HG03097 (cell line): ENCODE results near the gene LMOD1.
"Not testable (repeated sequence)": the region's sequence is repeated elsewhere in the genome, so short reads cannot be mapped to it uniquely, and the experiment has no call there.

Source experiments
- ATAC-seq: cut with Tn5 transposase; IDR thresholded peaks from one replicate; pipeline ENCODE4 v1.9.1; 2021; ENCODE audit not compliant: unreplicated experiment, low FRiP score

LMOD1 gene

GRCh38 chr1:201949491-201949890, 3.1 kb upstream of the LMOD1 start:
- ATAC-seq = no peak

GRCh38 chr1:201947697-201948008, 1.3 kb upstream of the LMOD1 start:
- ATAC-seq = no peak

GRCh38 chr1:201945863-201946223, 505 bp downstream of the LMOD1 start:
- ATAC-seq = no peak

DNA sequence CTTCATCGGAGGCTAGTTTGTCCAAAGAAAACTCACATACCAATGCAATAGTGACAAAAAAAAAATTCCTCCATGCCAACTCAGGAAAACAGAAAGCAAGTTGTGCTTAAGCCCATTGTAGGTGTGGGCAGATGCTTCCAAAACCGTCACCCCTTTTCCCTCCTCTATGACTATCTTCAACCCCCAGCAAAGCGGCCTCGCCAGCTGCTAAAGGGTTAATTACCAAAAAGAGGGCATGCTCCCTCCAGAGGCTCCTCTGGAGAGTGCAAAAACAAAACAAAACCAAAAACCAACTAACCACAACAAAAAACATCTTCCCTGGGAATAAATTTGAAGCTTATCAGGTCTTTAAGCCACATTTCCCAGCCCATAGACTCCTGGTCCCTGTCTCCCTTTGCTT, 1.2 kb downstream of the LMOD1 start:
- ATAC-seq = no peak

DNA sequence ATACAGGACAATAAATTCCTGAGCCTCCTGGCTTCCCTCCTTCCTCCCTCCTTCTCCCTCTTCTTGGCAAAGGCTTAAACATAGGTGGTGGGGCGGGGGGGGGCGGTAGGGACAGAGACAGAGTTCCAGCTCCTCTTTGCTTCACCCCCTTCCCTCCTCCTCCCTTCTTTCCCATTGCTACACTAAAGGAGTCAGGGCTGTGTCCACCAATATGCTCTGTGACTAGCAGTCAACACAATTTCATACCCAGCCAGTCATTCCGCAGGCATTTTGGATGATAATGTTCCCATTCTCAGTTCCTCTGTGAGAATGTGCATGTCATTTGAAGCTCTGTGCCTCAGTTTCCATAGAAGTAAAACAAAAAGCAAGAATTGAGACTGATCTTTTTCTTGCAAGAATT, 1.7 kb downstream of the LMOD1 start:
- ATAC-seq = no peak

DNA sequence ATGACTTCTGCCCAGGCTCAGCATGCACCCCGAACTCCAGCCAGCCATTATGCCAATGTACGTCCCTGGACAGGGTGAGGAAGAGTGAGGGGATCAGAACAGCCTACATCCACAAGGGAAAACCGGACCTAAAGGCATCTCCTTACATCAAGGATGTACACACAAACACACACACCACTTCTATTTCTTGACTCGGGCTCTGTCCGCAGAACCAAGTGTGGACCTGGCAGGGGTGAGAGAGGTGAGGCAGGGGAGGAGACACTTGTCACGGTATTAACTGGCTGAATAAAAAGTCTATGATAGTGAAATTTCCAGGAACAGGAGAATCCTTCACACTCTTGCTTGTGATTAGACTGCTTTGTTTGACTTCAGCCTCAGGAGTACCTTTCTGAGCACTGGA, 2.3 kb downstream of the LMOD1 start:
- ATAC-seq = no peak

DNA sequence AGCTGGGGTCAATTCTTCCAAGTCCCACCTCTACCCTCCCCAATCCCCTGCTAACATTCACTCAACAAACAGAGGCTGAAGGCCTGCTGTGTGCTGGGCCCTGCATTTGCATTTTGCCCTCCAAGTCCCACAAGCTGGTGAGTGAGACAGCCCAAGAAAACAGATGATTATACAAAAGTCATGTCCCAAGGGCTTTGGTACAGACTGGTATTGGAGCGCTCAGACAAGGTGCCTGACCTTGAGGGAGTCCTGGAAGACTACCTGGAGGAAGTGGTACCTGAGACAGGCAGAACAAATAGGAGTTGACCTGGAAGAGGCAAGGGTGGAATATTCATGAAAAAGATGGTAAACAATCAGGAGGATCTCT, 4.2 kb downstream of the LMOD1 start:
- no peak for ATAC-seq

DNA sequence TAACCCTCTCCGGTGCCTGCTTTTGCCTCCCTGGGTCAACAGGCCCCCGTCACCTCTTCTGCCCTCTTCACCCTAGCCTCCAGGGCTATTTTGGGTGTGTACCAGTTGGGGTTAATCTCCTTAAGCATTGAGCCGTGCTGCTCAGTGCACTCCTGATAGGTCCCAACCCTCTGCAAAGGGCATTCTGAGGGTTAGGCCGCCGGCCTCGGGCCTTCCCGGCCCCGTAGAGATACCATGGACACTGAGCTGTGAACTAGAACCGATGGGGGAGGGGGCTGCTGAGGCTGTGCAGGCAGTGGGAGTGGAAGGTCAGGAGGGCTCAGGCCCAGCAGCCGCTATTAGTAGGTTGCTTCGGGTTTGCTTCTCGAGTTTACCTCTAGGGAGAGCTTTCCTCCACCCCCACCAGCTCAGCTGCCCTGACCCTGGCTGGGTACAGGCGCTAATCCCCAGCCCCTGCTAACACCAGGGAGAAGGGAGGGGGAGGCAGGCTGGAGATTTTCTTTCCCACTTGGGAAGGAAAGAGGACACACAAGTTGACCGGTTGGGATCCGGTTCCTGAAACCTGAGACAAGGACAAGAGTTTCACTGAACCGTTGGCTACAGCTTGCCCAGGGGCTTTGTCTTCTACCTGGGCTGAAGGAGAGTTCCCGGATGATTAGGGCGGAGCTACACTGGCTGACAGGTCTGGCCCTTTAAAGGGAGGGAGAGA, 4.8 kb downstream of the LMOD1 start:
- ATAC-seq = no peak

DNA sequence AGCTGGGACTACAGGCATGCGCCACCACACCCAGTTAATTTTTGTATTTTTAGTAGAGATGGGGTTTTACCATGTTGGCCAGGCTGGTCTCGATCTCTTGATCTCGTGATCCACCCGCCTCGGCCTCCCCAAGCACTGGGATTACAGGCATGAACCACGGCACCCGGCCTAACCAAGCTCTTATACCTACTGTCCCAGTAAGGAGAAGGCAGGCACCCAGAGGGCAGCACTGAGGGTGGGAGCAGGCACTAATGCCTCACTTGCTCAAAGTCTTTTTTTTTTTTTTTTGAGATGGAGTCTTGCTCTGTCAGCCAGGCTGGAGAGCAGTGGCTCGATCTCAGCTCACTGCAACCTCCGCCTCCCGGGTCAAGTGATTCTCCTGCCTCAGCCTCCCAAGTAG, 6.0 kb downstream of the LMOD1 start:
- not testable (repeated sequence) for ATAC-seq

GRCh38 chr1:201939574-201939973, 6.8 kb downstream of the LMOD1 start:
- no peak for ATAC-seq

- no peak for ATAC-seq
Measured at GRCh38 chr1:201939148-201939547, 7.2 kb downstream of the LMOD1 start.

GRCh38 chr1:201938440-201939035, 7.8 kb downstream of the LMOD1 start:
- ATAC-seq = no peak

- no peak for ATAC-seq
Measured at GRCh38 chr1:201937624-201938213, 8.6 kb downstream of the LMOD1 start.

- no peak for ATAC-seq
Measured at GRCh38 chr1:201933840-201934430, 12.4 kb downstream of the LMOD1 start.

- no peak for ATAC-seq
Measured at GRCh38 chr1:201930803-201931202, 15.5 kb downstream of the LMOD1 start.

DNA sequence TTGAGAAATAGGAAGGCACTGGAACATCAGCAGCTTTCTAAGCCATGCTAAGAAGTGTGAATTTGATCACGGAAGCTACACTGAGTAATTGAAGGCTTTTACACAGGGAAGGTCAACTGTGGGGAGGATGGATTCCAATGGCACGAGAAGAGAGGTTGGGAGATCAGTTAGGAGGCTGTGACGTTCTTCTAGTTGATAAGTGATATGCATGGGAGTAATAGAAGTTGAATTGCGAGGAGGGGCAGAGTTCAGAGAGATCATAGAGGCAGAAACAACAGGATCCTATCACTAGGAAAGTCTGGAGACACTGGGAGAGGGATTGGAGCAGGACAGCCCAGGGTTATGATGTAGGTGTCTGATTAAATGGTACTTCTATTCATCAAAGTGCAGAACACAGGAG, 16.2 kb downstream of the LMOD1 start:
- ATAC-seq = no peak

- no peak for ATAC-seq
Measured at GRCh38 chr1:201928266-201928665, 18.1 kb downstream of the LMOD1 start.

- no peak for ATAC-seq
Measured at GRCh38 chr1:201925981-201926645, 20.2 kb downstream of the LMOD1 start.

DNA sequence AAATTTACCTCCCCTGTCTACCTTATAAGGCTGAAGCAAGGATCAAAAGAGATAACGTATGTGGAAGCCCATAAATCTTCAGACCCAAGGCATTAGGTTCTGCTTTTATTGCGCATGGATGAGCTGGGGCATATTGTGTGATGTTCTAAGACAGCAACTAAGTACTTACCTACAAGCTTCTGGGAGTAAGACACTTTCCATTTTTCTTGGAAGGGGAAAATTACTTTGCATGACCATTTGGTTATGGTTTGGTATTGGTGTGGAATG, 21.1 kb downstream of the LMOD1 start:
- no peak for ATAC-seq

GRCh38 chr1:201921952-201922558, 24.3 kb downstream of the LMOD1 start:
- ATAC-seq = no peak

- ATAC-seq = no peak
Measured at GRCh38 chr1:201918343-201918742, 28.0 kb downstream of the LMOD1 start.
